Measurements from ENCODE around the gene FAM240A. TPM values are rescaled to one million over a fixed set of nuclear protein-coding genes. Genes with fewer than 3 reads are reported as not detected.

The FAM240A gene
- total RNA-seq, 1 donor from 2014 or later = not detected

- Mint-ChIP-seq H3K4me3 (no peak overlapping the region), H3K36me3 (no peaks in the 10 kb centered on the region), H3K27ac (no peak overlapping the region), H3K9me3 (no peaks in the 10 kb centered on the region), H3K27me3 (peaks cover 3% of the 10 kb centered on the region), H3K4me1 (ENCODE audit: unreplicated experiment) (peaks cover 38% of the 10 kb centered on the region)
- no peak for DNase-seq (ENCODE audit: extremely low spot score, unreplicated experiment)
- TF ChIP-seq CTCF (conservative IDR thresholded peaks at IDR 0.05) = no peak
Measured at GRCh38 chr3:46624533-46624932, 12.2 kb downstream of the FAM240A start.

- no peak for TF ChIP-seq CTCF (conservative IDR thresholded peaks at IDR 0.05)
- peaks cover 37% of the 10 kb centered on the region for H3K4me1 Mint-ChIP-seq (ENCODE audit: unreplicated experiment)
- DNase-seq (ENCODE audit: extremely low spot score, unreplicated experiment) = no peak
- H3K4me3 Mint-ChIP-seq = no peak overlapping the region
- peaks cover 3% of the 10 kb centered on the region for H3K27me3 Mint-ChIP-seq
- H3K36me3 Mint-ChIP-seq = no peaks in the 10 kb centered on the region
- no peaks in the 10 kb centered on the region for H3K9me3 Mint-ChIP-seq
- H3K27ac Mint-ChIP-seq = no peak overlapping the region
Measured at GRCh38 chr3:46624975-46625490, 12.7 kb downstream of the FAM240A start.

- no peak for TF ChIP-seq CTCF (conservative IDR thresholded peaks at IDR 0.05)
- Mint-ChIP-seq H3K27ac (peak overlapping the region; percentile 32), H3K4me1 (ENCODE audit: unreplicated experiment) (peaks cover 34% of the 10 kb centered on the region), H3K36me3 (no peaks in the 10 kb centered on the region), H3K4me3 (no peak overlapping the region), H3K9me3 (no peaks in the 10 kb centered on the region), H3K27me3 (peaks cover 3% of the 10 kb centered on the region)
- no peak for DNase-seq (ENCODE audit: extremely low spot score, unreplicated experiment)
Measured at GRCh38 chr3:46626039-46626438, 13.7 kb downstream of the FAM240A start.

DNA sequence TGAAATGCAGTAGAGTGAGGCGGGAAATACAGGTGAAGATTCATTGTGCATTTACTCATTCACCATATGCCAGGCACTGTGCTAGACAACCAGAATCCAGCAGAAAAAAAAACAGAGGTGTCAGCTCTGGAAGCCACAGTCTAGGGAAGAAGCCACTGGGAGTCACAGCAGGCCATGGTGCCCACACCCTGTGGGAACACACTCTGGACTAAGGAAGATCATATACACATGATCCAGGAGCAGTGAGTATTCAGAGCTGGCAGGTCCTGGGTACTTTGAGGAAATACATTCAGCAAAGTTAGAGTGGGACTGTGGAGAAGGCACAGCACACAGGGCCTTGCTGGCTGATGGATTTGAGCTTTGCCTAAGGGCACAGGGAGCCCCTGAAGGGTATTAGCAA, 14.8 kb downstream of the FAM240A start:
- no peak overlapping the region for H3K4me3 Mint-ChIP-seq
- no peak overlapping the region for H3K27ac Mint-ChIP-seq
- TF ChIP-seq CTCF (conservative IDR thresholded peaks at IDR 0.05) = no peak
- no peaks in the 10 kb centered on the region for H3K36me3 Mint-ChIP-seq
- H3K27me3 Mint-ChIP-seq = peaks cover 3% of the 10 kb centered on the region
- no peaks in the 10 kb centered on the region for H3K9me3 Mint-ChIP-seq
- no peak for DNase-seq (ENCODE audit: extremely low spot score, unreplicated experiment)
- H3K4me1 Mint-ChIP-seq (ENCODE audit: unreplicated experiment) = peaks cover 34% of the 10 kb centered on the region

- peak overlapping the region; percentile 70 for H3K4me3 Mint-ChIP-seq
- H3K27ac Mint-ChIP-seq = peak overlapping the region; percentile 61
- H3K36me3 Mint-ChIP-seq = no peaks in the 10 kb centered on the region
- peaks cover 39% of the 10 kb centered on the region for H3K4me1 Mint-ChIP-seq (ENCODE audit: unreplicated experiment)
- H3K9me3 Mint-ChIP-seq = no peaks in the 10 kb centered on the region
- no peak for TF ChIP-seq CTCF (conservative IDR thresholded peaks at IDR 0.05)
- peaks cover 3% of the 10 kb centered on the region for H3K27me3 Mint-ChIP-seq
- no peak for DNase-seq (ENCODE audit: extremely low spot score, unreplicated experiment)
Measured at GRCh38 chr3:46628901-46629369, 16.6 kb downstream of the FAM240A start.

All from type B pancreatic cell (in vitro differentiated cells).